Measurements from ENCODE around the gene ZBP1.
A peak's percentile ranks its signal among the peaks of the same experiment; 100 is the strongest.

The ZBP1 gene

GRCh38 chr20:57654998-57655808 is 35.0 kb upstream of the ZBP1 start:
- Histone ChIP-seq H3K18ac (ENCODE audit: low read length) (peak overlapping the region; percentile 48), H2BK5ac (ENCODE audit: low read length) (no peak overlapping the region), H3K9me3 (replicated peaks in 1 of 2; ENCODE audit: control insufficient read depth in 2 of 2, insufficient read depth in 1 of 2, low read depth in 1 of 2, low read length in 2 of 2) (peaks cover 0 to 2% of the 10 kb centered on the region in 2 donors), H3K4me1 (ENCODE audit: control insufficient read depth in 2 of 2, insufficient read depth in 1 of 2, low read depth in 1 of 2, low read length in 2 of 2) (peaks cover 0 to 1% of the 10 kb centered on the region in 2 donors), H3K27me3 (ENCODE audit: control insufficient read depth in 3 of 3, insufficient read depth in 3 of 3, low read depth in 1 of 3, low read length in 3 of 3) (no peaks in the 10 kb centered on the region), H2AK5ac (ENCODE audit: low read depth, low read length) (no peak overlapping the region), H2AFZ (ENCODE audit: low read length) (no peak overlapping the region), H3K79me1 (ENCODE audit: low read depth, low read length) (no peaks in the 10 kb centered on the region), H3K4ac (ENCODE audit: low read length) (no peak overlapping the region), H4K91ac (ENCODE audit: low read depth, low read length, poor library complexity) (no peak overlapping the region), H3K23ac (ENCODE audit: low read depth, low read length, poor library complexity) (no peak overlapping the region), H3K14ac (ENCODE audit: low read length) (no peak overlapping the region), H2BK120ac (ENCODE audit: low read depth, low read length) (no peak overlapping the region), H3K4me2 (ENCODE audit: insufficient read depth, low read length, poor library complexity, severe bottlenecking) (no peak overlapping the region), H4K8ac (ENCODE audit: low read depth, low read length) (no peak overlapping the region), H3K27ac (replicated peaks; ENCODE audit: low read length) (no peak overlapping the region), H3K4me3 (ENCODE audit: low read length in 2 of 2) (no peak overlapping the region), H2BK15ac (ENCODE audit: low read length) (no peak overlapping the region), H2BK12ac (ENCODE audit: low read length) (no peak overlapping the region), H3K36me3 (replicated peaks in 1 of 2; ENCODE audit: control insufficient read depth in 2 of 2, insufficient read depth in 2 of 2, low read length in 2 of 2) (no peaks in the 10 kb centered on the region), H3K9ac (ENCODE audit: low read depth, low read length, poor library complexity) (peak overlapping the region; percentile 9)
- WGBS, 2 donors (ENCODE audit: extremely low coverage in 2 of 2, insufficient read length in 2 of 2, insufficient replicate concordance in 1 of 2) = no CpG with 5 or more reads among the region's 22 CpGs
- DNase-seq (ENCODE audit: low spot score) = no peak

GRCh38 chr20:57654363-57654997 is 34.3 kb upstream of the ZBP1 start:
- H2BK12ac ChIP-seq (ENCODE audit: low read length) = no peak overlapping the region
- DNase-seq (ENCODE audit: low spot score) = peak; percentile 42
- H2BK120ac ChIP-seq (ENCODE audit: low read depth, low read length) = no peak overlapping the region
- no peak overlapping the region for H3K9ac ChIP-seq (ENCODE audit: low read depth, low read length, poor library complexity)
- no CpG with 5 or more reads among the region's 12 CpGs for WGBS, 2 donors (ENCODE audit: extremely low coverage in 2 of 2, insufficient read length in 2 of 2, insufficient replicate concordance in 1 of 2)
- no peak overlapping the region for H3K4ac ChIP-seq (ENCODE audit: low read length)
- no peak overlapping the region for H2AK5ac ChIP-seq (ENCODE audit: low read depth, low read length)
- H3K14ac ChIP-seq (ENCODE audit: low read length) = no peak overlapping the region
- H2BK15ac ChIP-seq (ENCODE audit: low read length) = no peak overlapping the region
- H3K4me2 ChIP-seq (ENCODE audit: insufficient read depth, low read length, poor library complexity, severe bottlenecking) = no peak overlapping the region
- no peak overlapping the region for H2AFZ ChIP-seq (ENCODE audit: low read length)
- H2BK5ac ChIP-seq (ENCODE audit: low read length) = no peak overlapping the region
- H3K27ac ChIP-seq (replicated peaks; ENCODE audit: low read length) = no peak overlapping the region
- no peaks in the 10 kb centered on the region for H3K27me3 ChIP-seq (ENCODE audit: control insufficient read depth in 3 of 3, insufficient read depth in 3 of 3, low read depth in 1 of 3, low read length in 3 of 3)
- no peak overlapping the region for H4K91ac ChIP-seq (ENCODE audit: low read depth, low read length, poor library complexity)
- H4K8ac ChIP-seq (ENCODE audit: low read depth, low read length) = no peak overlapping the region
- H3K18ac ChIP-seq (ENCODE audit: low read length) = no peak overlapping the region
- H3K23ac ChIP-seq (ENCODE audit: low read depth, low read length, poor library complexity) = no peak overlapping the region
- no peaks in the 10 kb centered on the region for H3K36me3 ChIP-seq (replicated peaks in 1 of 2; ENCODE audit: control insufficient read depth in 2 of 2, insufficient read depth in 2 of 2, low read length in 2 of 2)
- H3K4me1 ChIP-seq (ENCODE audit: control insufficient read depth in 2 of 2, insufficient read depth in 1 of 2, low read depth in 1 of 2, low read length in 2 of 2) = peaks cover 0 to 1% of the 10 kb centered on the region in 2 donors
- H3K9me3 ChIP-seq (replicated peaks in 1 of 2; ENCODE audit: control insufficient read depth in 2 of 2, insufficient read depth in 1 of 2, low read depth in 1 of 2, low read length in 2 of 2) = peaks cover 0 to 2% of the 10 kb centered on the region in 2 donors
- H3K4me3 ChIP-seq (ENCODE audit: low read length in 2 of 2) = no peak overlapping the region
- no peaks in the 10 kb centered on the region for H3K79me1 ChIP-seq (ENCODE audit: low read depth, low read length)

GRCh38 chr20:57653910-57654309 is 33.7 kb upstream of the ZBP1 start:
- Histone ChIP-seq H3K27me3 (ENCODE audit: control insufficient read depth in 3 of 3, insufficient read depth in 3 of 3, low read depth in 1 of 3, low read length in 3 of 3) (no peaks in the 10 kb centered on the region), H3K23ac (ENCODE audit: low read depth, low read length, poor library complexity) (no peak overlapping the region), H3K4me2 (ENCODE audit: insufficient read depth, low read length, poor library complexity, severe bottlenecking) (no peak overlapping the region), H3K79me1 (ENCODE audit: low read depth, low read length) (no peaks in the 10 kb centered on the region), H2BK12ac (ENCODE audit: low read length) (no peak overlapping the region), H2AFZ (ENCODE audit: low read length) (no peak overlapping the region), H3K36me3 (replicated peaks in 1 of 2; ENCODE audit: control insufficient read depth in 2 of 2, insufficient read depth in 2 of 2, low read length in 2 of 2) (no peaks in the 10 kb centered on the region), H2BK15ac (ENCODE audit: low read length) (no peak overlapping the region), H3K9me3 (replicated peaks in 1 of 2; ENCODE audit: control insufficient read depth in 2 of 2, insufficient read depth in 1 of 2, low read depth in 1 of 2, low read length in 2 of 2) (peaks cover 0 to 2% of the 10 kb centered on the region in 2 donors), H3K4me1 (ENCODE audit: control insufficient read depth in 2 of 2, insufficient read depth in 1 of 2, low read depth in 1 of 2, low read length in 2 of 2) (peaks cover 0 to 1% of the 10 kb centered on the region in 2 donors), H3K14ac (ENCODE audit: low read length) (no peak overlapping the region), H2BK5ac (ENCODE audit: low read length) (no peak overlapping the region), H4K91ac (ENCODE audit: low read depth, low read length, poor library complexity) (no peak overlapping the region), H3K27ac (replicated peaks; ENCODE audit: low read length) (no peak overlapping the region), H3K9ac (ENCODE audit: low read depth, low read length, poor library complexity) (no peak overlapping the region), H3K18ac (ENCODE audit: low read length) (no peak overlapping the region), H4K8ac (ENCODE audit: low read depth, low read length) (no peak overlapping the region), H2BK120ac (ENCODE audit: low read depth, low read length) (no peak overlapping the region), H2AK5ac (ENCODE audit: low read depth, low read length) (no peak overlapping the region), H3K4me3 (ENCODE audit: low read length in 2 of 2) (no peak overlapping the region), H3K4ac (ENCODE audit: low read length) (no peak overlapping the region)
- WGBS, 2 donors (ENCODE audit: extremely low coverage in 2 of 2, insufficient read length in 2 of 2, insufficient replicate concordance in 1 of 2) = no CpG with 5 or more reads among the region's 5 CpGs
- no peak for DNase-seq (ENCODE audit: low spot score)

GRCh38 chr20:57653546-57653900 is 33.3 kb upstream of the ZBP1 start:
- Histone ChIP-seq H3K4me3 (ENCODE audit: low read length in 2 of 2) (no peak overlapping the region), H3K4me1 (ENCODE audit: control insufficient read depth in 2 of 2, insufficient read depth in 1 of 2, low read depth in 1 of 2, low read length in 2 of 2) (peaks cover 0 to 1% of the 10 kb centered on the region in 2 donors), H2BK5ac (ENCODE audit: low read length) (no peak overlapping the region), H3K27ac (replicated peaks; ENCODE audit: low read length) (no peak overlapping the region), H3K9ac (ENCODE audit: low read depth, low read length, poor library complexity) (no peak overlapping the region), H3K23ac (ENCODE audit: low read depth, low read length, poor library complexity) (no peak overlapping the region), H2AK5ac (ENCODE audit: low read depth, low read length) (no peak overlapping the region), H4K8ac (ENCODE audit: low read depth, low read length) (no peak overlapping the region), H3K36me3 (replicated peaks in 1 of 2; ENCODE audit: control insufficient read depth in 2 of 2, insufficient read depth in 2 of 2, low read length in 2 of 2) (no peaks in the 10 kb centered on the region), H2BK12ac (ENCODE audit: low read length) (no peak overlapping the region), H3K9me3 (replicated peaks in 1 of 2; ENCODE audit: control insufficient read depth in 2 of 2, insufficient read depth in 1 of 2, low read depth in 1 of 2, low read length in 2 of 2) (peaks cover 0 to 2% of the 10 kb centered on the region in 2 donors), H3K4me2 (ENCODE audit: insufficient read depth, low read length, poor library complexity, severe bottlenecking) (no peak overlapping the region), H3K4ac (ENCODE audit: low read length) (no peak overlapping the region), H2AFZ (ENCODE audit: low read length) (no peak overlapping the region), H3K18ac (ENCODE audit: low read length) (no peak overlapping the region), H2BK120ac (ENCODE audit: low read depth, low read length) (no peak overlapping the region), H3K14ac (ENCODE audit: low read length) (no peak overlapping the region), H4K91ac (ENCODE audit: low read depth, low read length, poor library complexity) (no peak overlapping the region), H2BK15ac (ENCODE audit: low read length) (no peak overlapping the region), H3K27me3 (ENCODE audit: control insufficient read depth in 3 of 3, insufficient read depth in 3 of 3, low read depth in 1 of 3, low read length in 3 of 3) (no peaks in the 10 kb centered on the region), H3K79me1 (ENCODE audit: low read depth, low read length) (no peaks in the 10 kb centered on the region)
- WGBS, 2 donors (ENCODE audit: extremely low coverage in 2 of 2, insufficient read length in 2 of 2, insufficient replicate concordance in 1 of 2) = no CpG with 5 or more reads among the region's 8 CpGs
- no peak for DNase-seq (ENCODE audit: low spot score)

All from neuronal stem cell (in vitro differentiated cells).